H1 (cell line): ENCODE results near the gene SYN1.

ENCODE experiments used
- EGR1 ChIP-seq: IDR thresholded peaks from 2 replicates; pipeline ENCODE4 v1.6.1; 2011; ENCODE audit warnings: low read depth, low read length, borderline replicate concordance
- EP300 ChIP-seq, 2 experiments: IDR thresholded peaks; 1 replicate in 1 of 2; 2 replicates in 1 of 2; pipeline ENCODE4 v1.6.1; 2011 to 2012; ENCODE audit warnings: low read depth in 2 of 2, low read length in 2 of 2, mild to moderate bottlenecking in 2 of 2, borderline replicate concordance in 1 of 2, inconsistent platforms in 1 of 2, moderate library complexity in 1 of 2
- FOSL1 ChIP-seq: IDR thresholded peaks from 2 replicates; pipeline ENCODE4 v1.6.1; 2011; ENCODE audit warnings: mild to moderate bottlenecking, low read depth, low read length, moderate library complexity; ENCODE audit not compliant: insufficient read depth
- JUN ChIP-seq: IDR thresholded peaks from 2 replicates; pipeline ENCODE4 v1.6.1; 2011; ENCODE audit warnings: low read depth, mild to moderate bottlenecking, improper control_type of control experiment, low read length
- KDM4A ChIP-seq: IDR thresholded peaks from one replicate; pipeline ENCODE4 v1.7.1; 2012; ENCODE audit warnings: low read depth, mild to moderate bottlenecking, moderate library complexity, low read length, inconsistent platforms; ENCODE audit not compliant: severe bottlenecking
- POLR2A ChIP-seq, 2 experiments: IDR thresholded peaks; 1 replicate in 1 of 2; 2 replicates in 1 of 2; pipeline ENCODE4 v1.6.1; 2011; ENCODE audit warnings: low read depth in 2 of 2, low read length in 2 of 2, mild to moderate bottlenecking in 2 of 2; ENCODE audit errors: control extremely low read depth in 1 of 2
- RAD21 ChIP-seq, 2 experiments: IDR thresholded peaks in 1 of 2; conservative IDR thresholded peaks in 1 of 2; 2 replicates each; pipeline ENCODE4 v1.6.1; 2011; ENCODE audit warnings: low read depth in 2 of 2, low read length in 2 of 2, improper control_type of control experiment in 1 of 2, inconsistent platforms in 1 of 2, mild to moderate bottlenecking in 1 of 2, moderate library complexity in 1 of 2
- RNF2 ChIP-seq: fragments of 200-900, 300-1000 bp; sonication (generic); IDR thresholded peaks from 2 replicates; pipeline ENCODE4 v1.7.1; 2016; ENCODE audit warnings: borderline replicate concordance, low read depth, mild to moderate bottlenecking, antibody characterized with exemption, low read length; ENCODE audit not compliant: poor library complexity, severe bottlenecking; ENCODE audit errors: missing control alignments
- RXRA ChIP-seq: IDR thresholded peaks from 2 replicates; pipeline ENCODE4 v1.6.1; 2011; ENCODE audit warnings: low read depth, mild to moderate bottlenecking, low read length, moderate library complexity; ENCODE audit not compliant: insufficient read depth
- SP1 ChIP-seq: IDR thresholded peaks from 2 replicates; pipeline ENCODE4 v1.6.1; 2011; ENCODE audit warnings: low read depth, low read length
- TF ChIP-seq, protein P1 (sequence below), 3 experiments: IDR thresholded peaks; 1 replicate in 2 of 3; 2 replicates in 1 of 3; pipeline versions ENCODE4 v1.5.1 to v1.6.1; 2011; ENCODE audit warnings: low read length in 3 of 3, mild to moderate bottlenecking in 3 of 3, inconsistent platforms in 2 of 3, low read depth in 1 of 3, moderate library complexity in 1 of 3; ENCODE audit not compliant: insufficient read depth in 1 of 3; ENCODE audit errors: control extremely low read depth in 1 of 3

DNA sequence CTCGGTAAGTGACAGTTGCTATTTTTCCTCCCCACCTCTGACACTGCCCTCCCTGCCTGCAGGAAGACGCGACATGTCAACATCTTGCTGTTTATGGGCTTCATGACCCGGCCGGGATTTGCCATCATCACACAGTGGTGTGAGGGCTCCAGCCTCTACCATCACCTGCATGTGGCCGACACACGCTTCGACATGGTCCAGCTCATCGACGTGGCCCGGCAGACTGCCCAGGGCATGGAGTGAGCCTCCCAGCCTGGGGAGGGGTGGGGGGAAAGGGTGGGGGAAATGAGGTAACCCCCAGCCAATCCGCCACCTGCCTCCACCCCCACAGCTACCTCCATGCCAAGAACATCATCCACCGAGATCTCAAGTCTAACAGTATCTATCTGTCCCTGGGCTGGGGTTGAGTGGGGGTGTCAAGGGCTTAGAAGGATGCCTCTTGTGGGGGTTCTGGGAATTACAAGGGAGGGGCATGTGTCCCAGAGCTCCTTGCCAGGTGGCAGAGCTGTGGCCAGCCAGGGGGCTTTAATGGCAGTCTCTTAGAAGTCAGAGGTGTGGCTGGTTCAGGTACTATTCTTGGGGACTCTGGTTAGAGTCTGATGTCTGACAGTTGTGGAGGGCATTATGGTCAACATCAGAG is 50.9 kb downstream of the SYN1 start:
- no peak for TF ChIP-seq KDM4A
- TF ChIP-seq POLR2A (IDR thresholded peaks at IDR 0.05; ENCODE audit: control extremely low read depth in 1 of 2, low read depth in 2 of 2, low read length in 2 of 2), result no peak
- TF ChIP-seq EGR1, result no peak
- TF ChIP-seq EP300 (IDR thresholded peaks at IDR 0.05; ENCODE audit: borderline replicate concordance in 1 of 2, low read depth in 2 of 2, low read length in 2 of 2), result no peak
- TF ChIP-seq RXRA, result no peak
- TF ChIP-seq, protein P1, sequence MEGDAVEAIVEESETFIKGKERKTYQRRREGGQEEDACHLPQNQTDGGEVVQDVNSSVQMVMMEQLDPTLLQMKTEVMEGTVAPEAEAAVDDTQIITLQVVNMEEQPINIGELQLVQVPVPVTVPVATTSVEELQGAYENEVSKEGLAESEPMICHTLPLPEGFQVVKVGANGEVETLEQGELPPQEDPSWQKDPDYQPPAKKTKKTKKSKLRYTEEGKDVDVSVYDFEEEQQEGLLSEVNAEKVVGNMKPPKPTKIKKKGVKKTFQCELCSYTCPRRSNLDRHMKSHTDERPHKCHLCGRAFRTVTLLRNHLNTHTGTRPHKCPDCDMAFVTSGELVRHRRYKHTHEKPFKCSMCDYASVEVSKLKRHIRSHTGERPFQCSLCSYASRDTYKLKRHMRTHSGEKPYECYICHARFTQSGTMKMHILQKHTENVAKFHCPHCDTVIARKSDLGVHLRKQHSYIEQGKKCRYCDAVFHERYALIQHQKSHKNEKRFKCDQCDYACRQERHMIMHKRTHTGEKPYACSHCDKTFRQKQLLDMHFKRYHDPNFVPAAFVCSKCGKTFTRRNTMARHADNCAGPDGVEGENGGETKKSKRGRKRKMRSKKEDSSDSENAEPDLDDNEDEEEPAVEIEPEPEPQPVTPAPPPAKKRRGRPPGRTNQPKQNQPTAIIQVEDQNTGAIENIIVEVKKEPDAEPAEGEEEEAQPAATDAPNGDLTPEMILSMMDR (IDR thresholded peaks at IDR 0.05; ENCODE audit: control extremely low read depth in 1 of 3, insufficient read depth in 1 of 3, low read depth in 1 of 3, low read length in 3 of 3), result peak in 2 of 3 experiments; percentile 34 to 52; a peak in 3 of 4 replicates
- TF ChIP-seq RNF2, result no peak
- TF ChIP-seq RAD21 (IDR thresholded peaks at IDR 0.05 in 1 of 2, conservative IDR thresholded peaks at IDR 0.05 in 1 of 2; ENCODE audit: low read depth in 2 of 2, low read length in 2 of 2), result peak; percentile 18 to 34; a peak in 2 of 4 replicates
- no peak for TF ChIP-seq JUN
- no peak for TF ChIP-seq SP1
- no peak for TF ChIP-seq FOSL1
